HepG2 (cell line): ENCODE data around the gene CATSPERD. TPM values are rescaled to one million over a fixed set of nuclear protein-coding genes. Genes with fewer than 3 reads are reported as not detected.

Source experiments
- CENPX ChIP-seq: sonication (generic); formaldehyde crosslinking; IDR thresholded peaks from 2 replicates; pipeline ENCODE4 v1.9.0; 2021; ENCODE audit warnings: mild to moderate bottlenecking, missing genetic modification reagents, moderate library complexity
- GABPA ChIP-seq, 2 experiments: IDR thresholded peaks; 2 replicates each; pipeline ENCODE4 v1.6.1; 2011 to 2016; ENCODE audit warnings: low read depth in 2 of 2, low read length in 1 of 2, missing biosample characterization in 1 of 2, missing genetic modification characterization in 1 of 2
- KLF12 ChIP-seq: sonication (generic); formaldehyde crosslinking; IDR thresholded peaks from 2 replicates; pipeline ENCODE4 v1.4.0; 2020; ENCODE audit warnings: missing genetic modification reagents, borderline replicate concordance
- MAFF ChIP-seq: IDR thresholded peaks from 2 replicates; pipeline ENCODE4 v1.6.1; 2011; ENCODE audit warnings: low read depth, low read length, improper control_type of control experiment
- PCBP2 ChIP-seq: fragments of 200-400 bp; formaldehyde crosslinking; optimal IDR thresholded peaks from 2 replicates; pipeline ENCODE3; 2018; ENCODE audit warnings: low read length, low read depth; ENCODE audit not compliant: poor library complexity, severe bottlenecking
- PRPF4 ChIP-seq: fragments of 200-400 bp; formaldehyde crosslinking; IDR thresholded peaks from 2 replicates; pipeline ENCODE4 v1.6.1; 2016; ENCODE audit warnings: low read length, low read depth; ENCODE audit not compliant: poor library complexity, severe bottlenecking
- RBM22 ChIP-seq: fragments of 200-400 bp; formaldehyde crosslinking; optimal IDR thresholded peaks from 2 replicates; pipeline ENCODE3; 2017; ENCODE audit warnings: mild to moderate bottlenecking, low read length, moderate library complexity
- RFX5 ChIP-seq: IDR thresholded peaks from 2 replicates; pipeline ENCODE4 v1.6.1; 2011; ENCODE audit warnings: low read depth, low read length, improper control_type of control experiment
- SETDB1 ChIP-seq: sonication (generic); formaldehyde crosslinking; IDR thresholded peaks from 2 replicates; pipeline ENCODE4 v1.5.1; 2020; ENCODE audit warnings: missing genetic modification reagents, mild to moderate bottlenecking, borderline replicate concordance
- SMAD9 ChIP-seq: sonication (generic); formaldehyde crosslinking; IDR thresholded peaks from 2 replicates; pipeline ENCODE4 v1.5.1; 2020; ENCODE audit warnings: mild to moderate bottlenecking, missing genetic modification reagents
- TOE1 ChIP-seq: sonication (generic); formaldehyde crosslinking; IDR thresholded peaks from 2 replicates; pipeline ENCODE4 v1.4.0; 2020; ENCODE audit warnings: mild to moderate bottlenecking, missing genetic modification reagents
- U2AF2 ChIP-seq: fragments of 200-400 bp; formaldehyde crosslinking; IDR thresholded peaks from 2 replicates; pipeline ENCODE4 v1.6.1; 2017; ENCODE audit warnings: low read depth, mild to moderate bottlenecking, low read length
- ZBTB14 ChIP-seq: sonication (generic); formaldehyde crosslinking; IDR thresholded peaks from 2 replicates; pipeline ENCODE4 v1.4.0; 2020; ENCODE audit warnings: missing genetic modification reagents
- ZBTB3 ChIP-seq: sonication (generic); formaldehyde crosslinking; IDR thresholded peaks from 2 replicates; pipeline ENCODE4 v1.4.0; 2020; ENCODE audit warnings: low read depth, mild to moderate bottlenecking, moderate library complexity, missing genetic modification reagents, borderline replicate concordance
- ZBTB42 ChIP-seq: sonication (generic); formaldehyde crosslinking; IDR thresholded peaks from 2 replicates; pipeline ENCODE4 v1.5.0; 2020; ENCODE audit warnings: mild to moderate bottlenecking, missing genetic modification reagents
- ZFP37 ChIP-seq: sonication (generic); formaldehyde crosslinking; IDR thresholded peaks from 2 replicates; pipeline ENCODE4 v1.4.0; 2020; ENCODE audit warnings: missing genetic modification reagents, borderline replicate concordance
- ZNF12 ChIP-seq: sonication (generic); formaldehyde crosslinking; IDR thresholded peaks from 2 replicates; pipeline ENCODE4 v1.5.0; 2020; ENCODE audit warnings: missing genetic modification reagents
- ZNF251 ChIP-seq: sonication (generic); formaldehyde crosslinking; IDR thresholded peaks from 2 replicates; pipeline ENCODE4 v1.9.0; 2021; ENCODE audit warnings: mild to moderate bottlenecking, missing genetic modification reagents
- ZNF331 ChIP-seq: sonication (generic); formaldehyde crosslinking; IDR thresholded peaks from 2 replicates; pipeline ENCODE4 v1.4.0; 2020; ENCODE audit warnings: missing genetic modification reagents
- ZNF614 ChIP-seq: IDR thresholded peaks from 2 replicates; pipeline ENCODE4 v1.6.1; 2018; ENCODE audit warnings: missing biosample characterization, missing genetic modification reagents, inconsistent platforms, borderline replicate concordance
- ZSCAN25 ChIP-seq: sonication (generic); formaldehyde crosslinking; IDR thresholded peaks from 2 replicates; pipeline ENCODE4 v1.8.0; 2022; ENCODE audit warnings: mild to moderate bottlenecking, missing genetic modification reagents
- polyA plus RNA-seq, 8 experiments: library from polyadenylated mRNA; depleted of rRNA in 3 of 8; stranded (reverse) in 7 of 8; unstranded in 1 of 8; fragments of >200 nt; fragmentation: Illumina TruSeq in 4 of 8; extraction: Trizol in 4 of 8; gene quantifications; 2 replicates each; pipeline versions ENCODE4 v1.2.1 to v1.2.3, GENCODE V29; 2011 to 2016; ENCODE audit warnings: low read depth in 4 of 8, missing spikeins in 1 of 8, mixed read lengths in 1 of 8; ENCODE audit not compliant: insufficient read depth in 1 of 8
- total RNA-seq, 5 experiments: library from RNA; depleted of rRNA; stranded (reverse); fragments of >200 nt; fragmentation: Illumina TruSeq; extraction: Trizol; gene quantifications; 2 replicates each; pipeline ENCODE4 v1.2.3, GENCODE V29; 2016; ENCODE audit warnings: low read depth in 1 of 5
- TF ChIP-seq, protein P1 (sequence below): IDR thresholded peaks from 2 replicates; pipeline ENCODE4 v1.6.1; 2016
- TF ChIP-seq, protein P2 (sequence below): IDR thresholded peaks from 2 replicates; pipeline ENCODE4 v1.6.1; 2016; ENCODE audit warnings: low read depth, borderline replicate concordance
- TF ChIP-seq, protein P3 (sequence below): sonication (generic); formaldehyde crosslinking; IDR thresholded peaks from 2 replicates; pipeline ENCODE4 v1.9.0; 2021; ENCODE audit warnings: missing genetic modification reagents, mild to moderate bottlenecking, borderline replicate concordance

CATSPERD gene
- total and polyA plus RNA-seq, 2 of the 13 experiments (the other 11 are each of a cell fraction or from before 2014, with no cell fraction given) = 0.04 TPM; not detected in 1

DNA sequence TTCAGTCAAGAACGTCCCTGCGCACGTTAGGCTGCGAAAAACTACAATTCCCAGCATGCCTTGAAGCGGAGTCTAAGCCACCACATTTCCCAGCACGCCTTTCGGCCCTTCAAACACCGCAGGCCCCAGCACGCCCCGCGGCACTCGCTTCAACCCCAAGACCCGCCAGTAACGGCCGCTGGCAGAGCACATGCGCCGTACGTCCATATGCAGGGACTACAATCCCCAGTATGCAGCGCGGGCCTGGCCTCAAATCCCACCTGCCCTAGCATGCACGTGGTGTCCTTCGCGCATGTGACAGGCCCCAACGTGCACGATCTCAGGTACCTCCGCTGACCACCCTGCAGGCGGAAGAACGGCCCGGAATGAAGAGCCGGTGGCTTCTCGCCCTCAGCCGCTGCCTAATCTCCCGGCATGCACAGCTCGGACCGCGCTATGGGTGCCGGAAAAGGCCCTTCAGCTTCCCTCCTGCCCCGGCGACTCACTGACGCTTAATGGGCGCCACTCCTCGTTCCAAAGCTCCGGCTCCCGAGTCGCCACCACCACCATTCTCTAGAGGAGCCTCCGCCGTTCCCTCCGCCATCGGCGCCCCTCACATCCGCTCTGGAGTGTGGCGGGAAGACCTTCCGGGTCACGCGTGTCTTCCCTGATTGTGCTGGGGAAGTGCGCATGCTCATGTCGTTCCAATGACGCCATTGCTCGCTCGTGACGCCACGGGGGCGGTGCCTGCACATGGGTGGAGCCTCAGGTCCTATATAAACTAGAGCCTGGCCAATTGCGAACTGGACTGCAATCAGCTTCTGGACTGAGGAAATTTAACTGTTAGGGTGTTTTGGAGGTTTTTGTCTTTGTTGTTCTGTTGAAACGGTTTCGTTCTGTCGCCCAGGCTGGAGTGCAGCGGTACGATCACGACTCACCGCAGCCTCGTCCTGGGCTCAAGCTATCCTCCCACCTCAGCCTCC is 70.4 kb downstream of the CATSPERD start, which contains the start of gene DUS3L (continued):
- TF ChIP-seq, protein P1, sequence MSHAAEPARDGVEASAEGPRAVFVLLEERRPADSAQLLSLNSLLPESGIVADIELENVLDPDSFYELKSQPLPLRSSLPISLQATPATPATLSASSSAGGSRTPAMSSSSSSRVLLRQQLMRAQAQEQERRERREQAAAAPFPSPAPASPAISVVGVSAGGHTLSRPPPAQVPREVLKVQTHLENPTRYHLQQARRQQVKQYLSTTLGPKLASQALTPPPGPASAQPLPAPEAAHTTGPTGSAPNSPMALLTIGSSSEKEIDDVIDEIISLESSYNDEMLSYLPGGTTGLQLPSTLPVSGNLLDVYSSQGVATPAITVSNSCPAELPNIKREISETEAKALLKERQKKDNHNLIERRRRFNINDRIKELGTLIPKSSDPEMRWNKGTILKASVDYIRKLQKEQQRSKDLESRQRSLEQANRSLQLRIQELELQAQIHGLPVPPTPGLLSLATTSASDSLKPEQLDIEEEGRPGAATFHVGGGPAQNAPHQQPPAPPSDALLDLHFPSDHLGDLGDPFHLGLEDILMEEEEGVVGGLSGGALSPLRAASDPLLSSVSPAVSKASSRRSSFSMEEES (CRISPR knock-in tag) = peak; percentile 94
- TF ChIP-seq RBM22 (no peak), PRPF4 (peak; percentile 48), RFX5 (peak; percentile 20; the same call in 1 of the 2 replicates), ZNF12 (CRISPR knock-in tag) (no peak), CENPX (CRISPR knock-in tag) (no peak), PCBP2 (no peak), KLF12 (CRISPR knock-in tag) (no peak), TOE1 (no peak), ZFP37 (CRISPR knock-in tag) (no peak), SMAD9 (no peak), ZNF251 (CRISPR knock-in tag) (no peak), U2AF2 (0 out of 2 replicates have a peak, but pooled peaks have one; percentile 58), ZBTB42 (CRISPR knock-in tag) (0 out of 2 replicates have a peak, but pooled peaks have one; percentile 5), MAFF (no peak), ZBTB3 (peak; percentile 79; the same call in 1 of the 2 replicates), GABPA (IDR thresholded peaks at IDR 0.05; ENCODE audit: low read depth, low read length) (peak; percentile 82), GABPA (CRISPR knock-in tag; IDR thresholded peaks at IDR 0.05; ENCODE audit: low read depth) (peak; percentile 94), ZNF331 (CRISPR knock-in tag) (peak; percentile 27; the same call in 1 of the 2 replicates), SETDB1 (CRISPR knock-in tag) (no peak), ZSCAN25 (CRISPR knock-in tag) (peak; percentile 77; the same call in 1 of the 2 replicates), ZNF614 (CRISPR knock-in tag) (peak; percentile 68; the same call in 1 of the 2 replicates), ZBTB14 (CRISPR knock-in tag) (0 out of 2 replicates have a peak, but pooled peaks have one; percentile 13)
- TF ChIP-seq, protein P2, sequence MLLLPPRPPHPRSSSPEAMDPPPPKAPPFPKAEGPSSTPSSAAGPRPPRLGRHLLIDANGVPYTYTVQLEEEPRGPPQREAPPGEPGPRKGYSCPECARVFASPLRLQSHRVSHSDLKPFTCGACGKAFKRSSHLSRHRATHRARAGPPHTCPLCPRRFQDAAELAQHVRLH (CRISPR knock-in tag) = peak; percentile 68; the same call in 1 of the 2 replicates
- TF ChIP-seq, protein P3, sequence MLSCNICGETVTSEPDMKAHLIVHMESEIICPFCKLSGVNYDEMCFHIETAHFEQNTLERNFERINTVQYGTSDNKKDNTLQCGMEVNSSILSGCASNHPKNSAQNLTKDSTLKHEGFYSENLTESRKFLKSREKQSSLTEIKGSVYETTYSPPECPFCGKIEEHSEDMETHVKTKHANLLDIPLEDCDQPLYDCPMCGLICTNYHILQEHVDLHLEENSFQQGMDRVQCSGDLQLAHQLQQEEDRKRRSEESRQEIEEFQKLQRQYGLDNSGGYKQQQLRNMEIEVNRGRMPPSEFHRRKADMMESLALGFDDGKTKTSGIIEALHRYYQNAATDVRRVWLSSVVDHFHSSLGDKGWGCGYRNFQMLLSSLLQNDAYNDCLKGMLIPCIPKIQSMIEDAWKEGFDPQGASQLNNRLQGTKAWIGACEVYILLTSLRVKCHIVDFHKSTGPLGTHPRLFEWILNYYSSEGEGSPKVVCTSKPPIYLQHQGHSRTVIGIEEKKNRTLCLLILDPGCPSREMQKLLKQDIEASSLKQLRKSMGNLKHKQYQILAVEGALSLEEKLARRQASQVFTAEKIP (CRISPR knock-in tag) = no peak
